Breast epithelium (tissue), 3 donors: ENCODE results near the gene CDC45.

Experiments used
- CTCF ChIP-seq, 3 donors: fragments of 450-650 bp; IDR thresholded peaks; one replicate each; pipeline ENCODE4 v1.5.1; 2016 to 2017; ENCODE audit warnings: antibody characterized with exemption in 3 of 3, mild to moderate bottlenecking in 3 of 3, moderate library complexity in 3 of 3
- POLR2AphosphoS5 ChIP-seq, 3 donors: sonication (generic); formaldehyde crosslinking; IDR thresholded peaks; one replicate each; pipeline ENCODE4 v1.6.1; 2017; ENCODE audit warnings: antibody characterized with exemption in 3 of 3

- TF ChIP-seq CTCF (IDR thresholded peaks at IDR 0.05): no peak
- TF ChIP-seq POLR2AphosphoS5 (IDR thresholded peaks at IDR 0.05): no peak
Observed at GRCh38 chr22:19513823-19514222, 34.1 kb downstream of the CDC45 start.
